ENCODE results near the gene SSU72.
"Not testable (repeated sequence)": the region's sequence is repeated elsewhere in the genome, so short reads cannot be mapped to it uniquely, and the experiment has no call there.

The SSU72 gene

DNA sequence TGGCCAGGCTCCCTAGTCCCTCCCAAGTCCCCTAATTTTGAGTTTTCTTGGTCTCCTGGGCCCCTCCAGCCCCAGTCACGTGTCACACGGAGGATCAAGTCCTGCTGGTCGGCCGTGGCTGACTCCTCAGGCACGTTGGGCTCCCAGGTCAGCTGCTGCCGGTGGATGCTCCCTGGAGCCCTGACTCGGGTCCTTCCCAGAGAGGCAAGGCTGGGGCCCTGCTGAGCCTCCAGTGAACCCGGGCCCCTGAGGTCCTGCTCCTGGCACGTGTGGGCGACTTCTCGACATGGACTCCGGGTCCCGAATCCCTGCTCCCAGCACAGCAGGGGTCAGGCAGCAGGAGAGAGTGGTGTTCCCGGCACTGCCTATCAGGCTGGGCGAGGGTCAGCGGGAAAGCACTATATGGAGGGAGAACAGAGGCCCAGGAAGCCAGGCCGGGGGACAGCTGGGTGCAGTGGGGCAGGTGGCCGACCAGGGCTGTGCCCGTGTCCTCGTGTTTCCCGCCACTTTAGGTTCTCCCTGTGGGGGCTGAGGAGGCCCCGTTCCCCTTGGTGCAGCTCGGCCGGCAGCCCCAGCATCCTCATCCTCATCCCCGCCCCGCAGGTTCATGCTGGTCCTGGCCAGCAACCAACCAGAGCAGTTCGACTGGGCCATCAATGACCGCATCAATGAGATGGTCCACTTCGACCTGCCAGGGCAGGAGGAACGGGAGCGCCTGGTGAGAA lies 47.4 kb downstream of the SSU72 start:
- no peak for DNase-seq (ENCODE audit: low read depth)

- not testable (repeated sequence) for DNase-seq (ENCODE audit: low read depth)
Measured at GRCh38 chr1:1526476-1526875, 48.2 kb downstream of the SSU72 start.

DNA sequence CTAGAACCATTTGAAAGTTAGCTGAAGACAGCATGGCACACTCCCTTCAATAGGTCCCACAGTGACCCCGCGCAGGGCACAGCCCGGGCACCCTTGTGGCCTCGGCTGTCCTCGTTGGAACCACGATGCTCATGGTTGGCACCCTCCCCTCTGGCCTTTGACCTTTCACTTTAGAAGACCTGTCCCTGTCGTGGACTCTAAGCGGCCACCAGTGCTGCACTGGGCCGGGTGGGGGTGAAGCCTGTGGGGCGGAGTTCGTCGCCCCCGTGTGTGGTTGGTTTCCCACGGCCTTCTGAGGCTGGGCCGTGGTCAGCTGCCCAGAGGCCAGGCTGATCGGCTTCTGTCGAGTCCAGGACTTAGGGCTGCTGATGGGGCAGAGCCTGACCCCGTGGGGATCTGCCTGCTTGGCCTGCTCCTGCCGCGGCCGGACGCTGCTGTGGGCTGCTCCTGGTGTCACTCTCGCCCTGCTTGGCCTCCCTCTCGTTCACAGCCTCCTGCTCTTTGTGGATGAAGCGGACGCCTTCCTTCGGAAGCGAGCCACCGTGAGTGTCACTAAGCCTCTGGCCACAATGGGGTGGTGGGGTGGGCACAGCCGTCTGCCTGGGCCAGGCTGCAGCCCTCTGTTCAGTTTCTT lies 49.8 kb downstream of the SSU72 start:
- DNase-seq (ENCODE audit: low read depth): not testable (repeated sequence)

DNA sequence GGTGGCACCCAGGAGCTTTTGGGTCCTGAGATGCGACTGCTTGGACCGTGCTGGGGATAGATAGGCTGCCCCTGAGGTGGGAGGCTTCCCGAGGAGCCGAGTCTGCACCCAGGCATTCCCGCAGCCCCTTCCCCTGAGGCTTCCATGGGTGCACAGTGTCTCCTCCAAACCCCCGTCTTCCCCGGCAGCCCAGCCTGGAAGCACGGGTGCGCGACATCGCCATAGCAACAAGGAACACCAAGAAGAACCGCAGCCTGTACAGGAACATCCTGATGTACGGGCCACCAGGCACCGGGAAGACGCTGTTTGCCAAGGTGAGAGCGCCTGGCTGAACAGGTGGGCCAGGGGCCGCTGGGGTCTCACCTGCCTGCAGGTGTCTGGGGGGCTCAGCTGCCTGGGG lies 51.0 kb downstream of the SSU72 start:
- DNase-seq (ENCODE audit: low read depth): not testable (repeated sequence)

GRCh38 chr1:1523226-1523625 lies 51.4 kb downstream of the SSU72 start:
- DNase-seq (ENCODE audit: low read depth): not testable (repeated sequence)

DNA sequence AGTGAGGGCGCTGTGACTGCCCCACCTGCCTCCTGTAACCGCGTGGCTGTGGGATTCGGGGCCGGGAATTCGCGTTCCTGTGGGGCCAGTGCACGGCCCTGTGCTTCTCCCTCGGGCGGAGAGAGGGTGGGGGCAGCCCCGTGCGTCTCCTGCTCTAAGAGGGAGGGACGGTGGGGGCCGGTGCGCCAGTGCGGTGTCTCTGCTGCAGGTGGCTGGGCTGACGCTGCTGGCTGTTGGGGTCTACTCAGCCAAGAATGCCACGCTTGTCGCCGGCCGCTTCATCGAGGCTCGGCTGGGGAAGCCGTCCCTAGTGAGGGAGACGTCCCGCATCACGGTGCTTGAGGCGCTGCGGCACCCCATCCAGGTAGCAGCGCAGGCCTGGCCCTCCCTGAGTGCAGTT lies 52.1 kb downstream of the SSU72 start:
- DNase-seq (ENCODE audit: low read depth): not testable (repeated sequence)

- no peak for DNase-seq (ENCODE audit: low read depth)
Measured at GRCh38 chr1:1521331-1521730, 53.3 kb downstream of the SSU72 start.

GRCh38 chr1:1519805-1520505 lies 54.7 kb downstream of the SSU72 start:
- not testable (repeated sequence) for DNase-seq (ENCODE audit: low read depth)

DNA sequence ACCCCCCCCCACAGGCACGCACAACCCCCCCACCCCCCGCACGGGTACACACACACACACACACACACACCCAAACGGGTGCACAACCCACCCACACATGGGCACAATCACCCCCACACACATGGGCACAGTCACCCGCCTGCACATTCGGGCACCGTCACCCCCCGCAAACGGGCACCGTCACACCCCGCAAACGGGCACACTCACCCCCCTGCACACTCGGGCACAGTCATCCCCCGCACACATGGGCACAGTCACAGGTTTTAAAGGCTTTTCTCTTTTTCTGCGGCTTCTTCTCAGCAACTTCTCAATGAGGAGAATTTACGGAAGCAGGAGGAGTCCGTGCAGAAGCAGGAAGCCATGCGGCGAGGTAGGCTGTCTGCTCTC lies 56.0 kb downstream of the SSU72 start:
- not testable (repeated sequence) for DNase-seq (ENCODE audit: low read depth)

GRCh38 chr1:1517973-1518620 lies 56.6 kb downstream of the SSU72 start:
- DNase-seq (ENCODE audit: low read depth): no peak

- not testable (repeated sequence) for DNase-seq (ENCODE audit: low read depth)
Measured at GRCh38 chr1:1516923-1517322, 57.7 kb downstream of the SSU72 start.

- not testable (repeated sequence) for DNase-seq (ENCODE audit: low read depth)
Measured at GRCh38 chr1:1514376-1514775, 60.3 kb downstream of the SSU72 start.

DNA sequence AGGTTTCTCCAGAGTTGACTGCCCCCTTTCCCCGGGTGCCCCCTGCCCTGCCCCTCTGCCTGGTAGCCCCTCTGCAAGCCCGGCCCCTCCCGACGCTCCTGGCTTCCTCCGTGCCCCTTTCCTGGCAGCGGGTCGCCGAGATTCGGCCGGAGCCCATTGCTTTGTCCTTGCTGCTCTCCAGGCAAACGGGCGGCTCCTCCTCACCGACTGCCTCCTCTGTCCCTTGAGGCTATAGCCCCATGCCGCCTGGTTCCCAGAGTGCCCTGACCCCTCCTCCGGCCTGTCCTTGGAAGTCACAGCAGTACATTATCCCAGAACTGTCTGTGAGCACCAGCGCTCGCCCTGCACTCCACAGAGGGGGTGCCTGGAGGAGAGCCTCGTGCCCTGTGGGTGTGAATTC lies 61.0 kb downstream of the SSU72 start:
- not testable (repeated sequence) for DNase-seq (ENCODE audit: low read depth)

- not testable (repeated sequence) for DNase-seq (ENCODE audit: low read depth)
Measured at GRCh38 chr1:1512425-1512824, 62.2 kb downstream of the SSU72 start.

- DNase-seq (ENCODE audit: low read depth): peak; percentile 95
Measured at GRCh38 chr1:1511533-1512285, 63.0 kb downstream of the SSU72 start, which contains the start of gene ATAD3A. ATAD3A (plus strand) TSS chr1:1512162; CDS start chr1:1512269, 107 bp downstream.

GRCh38 chr1:1510912-1511532 lies 63.6 kb downstream of the SSU72 start:
- DNase-seq (ENCODE audit: low read depth): no peak

DNA sequence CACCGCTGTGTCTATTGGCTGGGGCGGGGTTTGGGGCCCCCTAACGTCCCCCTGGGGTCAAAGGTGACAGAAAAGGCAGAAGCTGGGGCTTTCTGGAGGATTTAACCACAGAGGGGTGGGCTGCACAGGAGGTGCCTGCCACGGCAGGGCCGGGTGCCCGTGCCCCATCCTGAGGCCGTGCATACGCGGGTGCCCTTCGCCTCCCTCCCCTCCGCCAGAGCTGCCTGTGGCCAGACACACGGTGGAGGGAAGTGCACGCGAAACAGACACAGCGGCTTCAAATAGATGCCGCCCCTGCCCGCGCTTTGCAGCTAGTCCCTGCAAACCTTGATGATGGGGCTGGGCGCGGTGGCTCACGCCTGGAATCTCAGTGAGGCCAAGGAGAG lies 65.2 kb downstream of the SSU72 start:
- not testable (repeated sequence) for DNase-seq (ENCODE audit: low read depth)

- not testable (repeated sequence) for DNase-seq (ENCODE audit: low read depth)
Measured at GRCh38 chr1:1508775-1509464, 65.7 kb downstream of the SSU72 start.

DNA sequence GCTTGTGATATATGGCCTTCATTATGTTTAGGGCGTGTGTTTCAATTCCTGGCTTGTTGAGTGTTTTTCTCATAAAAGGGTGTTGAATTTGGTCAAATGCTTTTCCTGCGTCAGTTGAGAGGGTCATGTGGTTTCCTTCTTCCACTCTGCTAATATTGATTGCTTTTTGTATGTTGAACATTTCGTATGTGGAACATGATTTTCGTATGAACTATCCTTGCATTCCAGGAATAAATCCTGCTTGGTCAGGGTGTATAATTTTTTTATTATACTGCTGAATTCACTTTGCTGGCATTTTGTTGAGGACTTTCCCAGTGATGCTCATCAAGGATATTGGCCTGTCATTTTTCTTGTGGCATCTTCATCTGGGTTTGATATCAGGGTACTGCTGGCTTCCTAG lies 67.4 kb downstream of the SSU72 start:
- DNase-seq (ENCODE audit: low read depth): no peak

DNA sequence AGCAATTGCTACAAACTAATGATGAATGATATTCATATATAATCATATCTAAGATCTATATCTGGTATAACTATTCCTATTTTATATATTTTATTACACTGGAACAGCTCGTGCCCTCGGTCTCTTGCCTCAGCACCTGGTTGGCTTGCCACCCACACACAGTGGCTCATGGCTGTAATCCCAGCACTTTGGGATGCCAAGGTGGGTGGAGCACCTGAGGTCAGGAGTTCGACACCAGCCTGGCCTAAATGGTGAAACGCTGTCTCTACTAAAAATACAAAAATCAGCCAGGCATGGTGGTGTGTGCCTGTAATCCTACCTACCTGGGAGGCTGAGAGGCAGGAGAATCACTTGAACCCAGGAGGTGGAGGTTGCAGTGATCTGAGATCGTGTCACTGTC lies 68.9 kb downstream of the SSU72 start:
- not testable (repeated sequence) for DNase-seq (ENCODE audit: low read depth)

Measured in T follicular helper cell (primary cell).